Psoas muscle (tissue), 8 donors: ENCODE results near the gene CAMSAP1. TPM values are rescaled to one million over a fixed set of nuclear protein-coding genes. Genes with fewer than 3 reads are reported as not detected.

Experiments
- ATAC-seq, 4 donors: fragments of 200-7000 bp; cut with Tn5 transposase; one replicate each; pipeline ENCODE4 v1.9.1; 2020; ENCODE audit warnings: moderate library complexity in 3 of 4, mild to moderate bottlenecking in 2 of 4
- DNase-seq, 2 donors: peaks; one replicate each; pipeline ENCODE4 v3.0.0-alpha.2; 2020
- H3K27ac ChIP-seq: fragments of 200-600 bp; one replicate; pipeline ENCODE4 v1.8.0; 2022
- H3K27me3 ChIP-seq, 3 donors: fragments of 200-600 bp in 1 of 3; one replicate each; pipeline versions ENCODE4 v1.6.1 to v1.8.0; 2013 to 2022; ENCODE audit warnings: low read length in 2 of 3, mild to moderate bottlenecking in 2 of 3, moderate library complexity in 1 of 3; ENCODE audit not compliant: insufficient read depth in 3 of 3
- H3K36me3 ChIP-seq, 2 donors: fragments of 200-600 bp in 1 of 2; one replicate each; pipeline versions ENCODE4 v1.6.1 to v1.8.0; 2013 to 2022; ENCODE audit warnings: low read depth in 1 of 2, mild to moderate bottlenecking in 1 of 2, moderate library complexity in 1 of 2; ENCODE audit not compliant: insufficient read depth in 1 of 2
- H3K4me1 ChIP-seq: fragments of 200-600 bp; one replicate; pipeline ENCODE4 v1.8.0; 2022
- H3K4me3 ChIP-seq: fragments of 200-600 bp; one replicate; pipeline ENCODE4 v1.8.0; 2022; ENCODE audit warnings: mild to moderate bottlenecking
- H3K9me3 ChIP-seq: fragments of 200-600 bp; one replicate; pipeline ENCODE4 v1.8.0; 2022
- WGBS, 3 donors: extraction: QIAGEN DNeasy Blood & Tissue Kit; methylation state at CpG; one replicate each; pipeline versions ENCODE4 v1.1.6 to v1.1.7; 2013; 5-methylcytosine and 5-hydroxymethylcytosine counted together
- intact Hi-C, 2 donors: fragments of 100-400 bp; cut with DNase I; formaldehyde crosslinking; loops; one replicate each; pipeline versions ENCODE4 v1.11.0 to v1.14.2; 2022
- polyA plus RNA-seq, 3 donors: library from polyadenylated mRNA; stranded (reverse); fragments of 200-250 nt; gene quantifications; one replicate each; pipeline ENCODE4 v1.2.3, GENCODE V29; 2013
- total RNA-seq, 4 donors: library from RNA; stranded (reverse); fragmentation: NEBNext Ultra II Directional in 2 of 4; extraction: Animal tissue kit (Norgen Biotek cat#: 25700) in 2 of 4; gene quantifications; one replicate each; pipeline versions ENCODE4 v1.2.1 to v1.2.4, GENCODE V29; 2021 to 2023
- TF ChIP-seq, protein P1 (sequence below): fragments of 200-600 bp; IDR thresholded peaks from one replicate; pipeline ENCODE4 v1.8.0; 2022; ENCODE audit warnings: antibody characterized with exemption
- donor health status: healthy with polysubstance abuse.
- donor health status: DM: no; HTN: no; CAD: no; lungs with moderate emphysema.
- donor health status: Bipolar disorder and iron deficiency.
- donor health status: healthy.
- donor health status: DM: yes; HTN: yes; CAD: no.
- donor health status: DM: no; HTN: no; CAD: no.
- donor health status: DM: no; HTN: no; CAD: no.
- donor health status: DM: yes; HTN: yes; CAD: no.

The CAMSAP1 gene
- total and polyA plus RNA-seq, 7 donors, result 21.3 to 51.5 (median 41.5) TPM

GRCh38 chr9:135879619-135880018, 27.7 kb downstream of the CAMSAP1 start:
- no peak for DNase-seq
- TF ChIP-seq, protein P1, sequence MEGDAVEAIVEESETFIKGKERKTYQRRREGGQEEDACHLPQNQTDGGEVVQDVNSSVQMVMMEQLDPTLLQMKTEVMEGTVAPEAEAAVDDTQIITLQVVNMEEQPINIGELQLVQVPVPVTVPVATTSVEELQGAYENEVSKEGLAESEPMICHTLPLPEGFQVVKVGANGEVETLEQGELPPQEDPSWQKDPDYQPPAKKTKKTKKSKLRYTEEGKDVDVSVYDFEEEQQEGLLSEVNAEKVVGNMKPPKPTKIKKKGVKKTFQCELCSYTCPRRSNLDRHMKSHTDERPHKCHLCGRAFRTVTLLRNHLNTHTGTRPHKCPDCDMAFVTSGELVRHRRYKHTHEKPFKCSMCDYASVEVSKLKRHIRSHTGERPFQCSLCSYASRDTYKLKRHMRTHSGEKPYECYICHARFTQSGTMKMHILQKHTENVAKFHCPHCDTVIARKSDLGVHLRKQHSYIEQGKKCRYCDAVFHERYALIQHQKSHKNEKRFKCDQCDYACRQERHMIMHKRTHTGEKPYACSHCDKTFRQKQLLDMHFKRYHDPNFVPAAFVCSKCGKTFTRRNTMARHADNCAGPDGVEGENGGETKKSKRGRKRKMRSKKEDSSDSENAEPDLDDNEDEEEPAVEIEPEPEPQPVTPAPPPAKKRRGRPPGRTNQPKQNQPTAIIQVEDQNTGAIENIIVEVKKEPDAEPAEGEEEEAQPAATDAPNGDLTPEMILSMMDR, result no peak
- H3K27ac ChIP-seq, result no peak overlapping the region
- no peaks in the 10 kb centered on the region for H3K9me3 ChIP-seq
- H3K36me3 ChIP-seq, result peaks cover 0 to 23% of the 10 kb centered on the region in 2 donors
- ATAC-seq, result peak; percentile 56 to 85 (median 70)
- H3K4me3 ChIP-seq, result no peak overlapping the region
- peaks cover 31% of the 10 kb centered on the region for H3K4me1 ChIP-seq
- no peaks in the 10 kb centered on the region for H3K27me3 ChIP-seq
- intact Hi-C loops, result no loop called here
- WGBS, 3 donors, result 20 to 37% (median 26%) methylated on average over 8 of the region's 8 CpGs

DNA sequence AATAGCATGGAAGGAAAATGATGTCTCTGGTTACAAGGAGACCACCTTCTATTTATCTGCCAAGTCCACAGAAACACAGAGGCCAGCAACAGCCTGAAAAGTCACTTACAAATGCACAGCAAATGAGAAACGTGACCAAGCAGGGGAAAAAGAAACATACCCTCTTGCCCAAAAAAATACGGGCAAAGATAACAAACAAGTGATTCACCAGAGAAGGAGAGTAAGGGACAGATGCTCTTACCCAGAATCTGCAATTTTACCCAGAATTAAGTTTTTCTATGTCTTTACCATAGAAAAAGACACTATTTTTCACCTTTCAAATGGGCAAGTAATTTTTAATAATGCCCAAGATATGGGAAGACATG, 28.1 kb downstream of the CAMSAP1 start:
- intact Hi-C loops, result no loop called here

GRCh38 chr9:135878528-135879236, 28.7 kb downstream of the CAMSAP1 start:
- no peak for DNase-seq
- TF ChIP-seq, protein P1, result no peak
- Histone ChIP-seq H3K36me3 (peaks cover 0 to 23% of the 10 kb centered on the region in 2 donors), H3K9me3 (no peaks in the 10 kb centered on the region), H3K27ac (no peak overlapping the region), H3K4me3 (no peak overlapping the region), H3K27me3 (no peaks in the 10 kb centered on the region), H3K4me1 (peaks cover 26% of the 10 kb centered on the region)
- intact Hi-C loops, result no loop called here
- ATAC-seq, result no peak
- WGBS, 3 donors, result 88 to 91% (median 89%) methylated on average over 18 of the region's 18 CpGs

More for the DNA sequence above, 28.1 kb downstream of the CAMSAP1 start:
- TF ChIP-seq, protein P1, result no peak
- H3K27ac ChIP-seq, result no peak overlapping the region
- no peaks in the 10 kb centered on the region for H3K9me3 ChIP-seq
- peaks cover 0 to 23% of the 10 kb centered on the region in 2 donors for H3K36me3 ChIP-seq
- no peaks in the 10 kb centered on the region for H3K27me3 ChIP-seq
- H3K4me3 ChIP-seq, result no peak overlapping the region
- ATAC-seq (no peak), DNase-seq (no peak)
- H3K4me1 ChIP-seq, result peaks cover 29% of the 10 kb centered on the region
- 51 to 81% (median 57%) methylated on average over 2 of the region's 2 CpGs for WGBS, 3 donors

- ATAC-seq (peak in 2 of 4 donors; percentile 40 to 48), DNase-seq (no peak)
- peaks cover 26% of the 10 kb centered on the region for H3K4me1 ChIP-seq
- intact Hi-C loops, result no loop called here
- peaks cover 0 to 23% of the 10 kb centered on the region in 2 donors for H3K36me3 ChIP-seq
- H3K4me3 ChIP-seq, result no peak overlapping the region
- no peaks in the 10 kb centered on the region for H3K27me3 ChIP-seq
- WGBS, 3 donors, result 79 to 83% (median 82%) methylated on average over 11 of the region's 11 CpGs
- TF ChIP-seq, protein P1, result no peak
- no peak overlapping the region for H3K27ac ChIP-seq
- no peaks in the 10 kb centered on the region for H3K9me3 ChIP-seq
Observed at GRCh38 chr9:135877791-135878527, 29.4 kb downstream of the CAMSAP1 start.
